ENCODE data around the gene SAFB. TPM values are rescaled to one million over a fixed set of nuclear protein-coding genes. Genes with fewer than 3 reads are reported as not detected.

The SAFB gene
- total RNA-seq, 1 experiment from 2014 or later, result 143 TPM

DNA sequence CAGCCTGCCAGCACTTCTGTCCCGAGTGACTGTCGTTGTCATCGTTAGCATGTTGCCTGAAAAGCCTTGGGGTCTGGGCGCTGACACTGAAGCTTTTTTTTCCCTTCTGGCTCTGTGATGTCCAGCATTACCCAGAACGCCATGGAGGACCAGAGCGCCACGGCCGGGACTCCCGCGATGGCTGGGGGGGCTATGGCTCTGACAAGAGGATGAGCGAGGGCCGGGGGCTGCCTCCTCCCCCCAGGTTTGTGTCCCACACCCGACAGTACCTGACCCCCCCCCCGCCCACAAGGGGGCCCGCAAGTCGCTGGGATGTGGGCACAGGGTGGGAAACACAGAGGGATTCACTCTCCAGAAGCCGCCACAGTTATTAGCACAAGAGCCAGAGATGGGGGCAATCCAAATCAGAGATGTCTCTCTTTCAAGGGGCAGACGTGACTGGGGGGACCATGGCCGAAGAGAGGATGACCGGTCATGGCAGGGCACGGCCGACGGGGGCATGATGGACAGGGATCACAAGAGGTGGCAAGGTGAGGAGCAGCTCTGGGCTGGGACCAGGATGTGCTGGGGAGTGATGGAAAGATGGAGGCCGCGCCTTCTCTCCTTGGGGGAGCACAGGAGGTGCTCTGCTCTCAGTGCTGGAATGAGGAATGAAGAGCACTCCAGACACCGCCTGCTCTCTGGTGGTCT is 44.2 kb downstream of the SAFB start:
- no peak for TF ChIP-seq RAD21 (IDR thresholded peaks at IDR 0.05; ENCODE audit: low read depth)
- no peak for TF ChIP-seq JUND (IDR thresholded peaks at IDR 0.05)
- TF ChIP-seq, protein P1, sequence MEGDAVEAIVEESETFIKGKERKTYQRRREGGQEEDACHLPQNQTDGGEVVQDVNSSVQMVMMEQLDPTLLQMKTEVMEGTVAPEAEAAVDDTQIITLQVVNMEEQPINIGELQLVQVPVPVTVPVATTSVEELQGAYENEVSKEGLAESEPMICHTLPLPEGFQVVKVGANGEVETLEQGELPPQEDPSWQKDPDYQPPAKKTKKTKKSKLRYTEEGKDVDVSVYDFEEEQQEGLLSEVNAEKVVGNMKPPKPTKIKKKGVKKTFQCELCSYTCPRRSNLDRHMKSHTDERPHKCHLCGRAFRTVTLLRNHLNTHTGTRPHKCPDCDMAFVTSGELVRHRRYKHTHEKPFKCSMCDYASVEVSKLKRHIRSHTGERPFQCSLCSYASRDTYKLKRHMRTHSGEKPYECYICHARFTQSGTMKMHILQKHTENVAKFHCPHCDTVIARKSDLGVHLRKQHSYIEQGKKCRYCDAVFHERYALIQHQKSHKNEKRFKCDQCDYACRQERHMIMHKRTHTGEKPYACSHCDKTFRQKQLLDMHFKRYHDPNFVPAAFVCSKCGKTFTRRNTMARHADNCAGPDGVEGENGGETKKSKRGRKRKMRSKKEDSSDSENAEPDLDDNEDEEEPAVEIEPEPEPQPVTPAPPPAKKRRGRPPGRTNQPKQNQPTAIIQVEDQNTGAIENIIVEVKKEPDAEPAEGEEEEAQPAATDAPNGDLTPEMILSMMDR (IDR thresholded peaks at IDR 0.05 in 2 of 3, conservative IDR thresholded peaks at IDR 0.05 in 1 of 3; ENCODE audit: borderline replicate concordance in 1 of 3, insufficient read depth in 1 of 3, low read depth in 2 of 3, low read length in 2 of 3), result no peak
- TF ChIP-seq, protein P2, sequence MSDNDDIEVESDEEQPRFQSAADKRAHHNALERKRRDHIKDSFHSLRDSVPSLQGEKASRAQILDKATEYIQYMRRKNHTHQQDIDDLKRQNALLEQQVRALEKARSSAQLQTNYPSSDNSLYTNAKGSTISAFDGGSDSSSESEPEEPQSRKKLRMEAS (IDR thresholded peaks at IDR 0.05), result no peak
- no peak for TF ChIP-seq CEBPB (IDR thresholded peaks at IDR 0.05; ENCODE audit: low read depth)
- TF ChIP-seq ELF1 (IDR thresholded peaks at IDR 0.05; ENCODE audit: borderline replicate concordance, low read depth), result no peak
- TF ChIP-seq ZNF274 (IDR thresholded peaks at IDR 0.05; ENCODE audit: low read depth, low read length), result no peak
- TF ChIP-seq, protein P3, sequence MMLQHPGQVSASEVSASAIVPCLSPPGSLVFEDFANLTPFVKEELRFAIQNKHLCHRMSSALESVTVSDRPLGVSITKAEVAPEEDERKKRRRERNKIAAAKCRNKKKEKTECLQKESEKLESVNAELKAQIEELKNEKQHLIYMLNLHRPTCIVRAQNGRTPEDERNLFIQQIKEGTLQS (IDR thresholded peaks at IDR 0.05), result no peak
- no peak for TF ChIP-seq CBX3 (IDR thresholded peaks at IDR 0.05; ENCODE audit: low read depth)
- no peak for TF ChIP-seq POLR2AphosphoS5 (IDR thresholded peaks at IDR 0.05; ENCODE audit: low read depth, low read length)
- TF ChIP-seq SIN3A (IDR thresholded peaks at IDR 0.05; ENCODE audit: low read depth), result no peak
- TF ChIP-seq EZH2phosphoT487 (IDR thresholded peaks at IDR 0.05; ENCODE audit: borderline replicate concordance), result no peak
- TF ChIP-seq ZFX (IDR thresholded peaks at IDR 0.05), result no peak
- TF ChIP-seq FOSL1 (IDR thresholded peaks at IDR 0.05; ENCODE audit: low read depth), result no peak
- TF ChIP-seq, protein P4, sequence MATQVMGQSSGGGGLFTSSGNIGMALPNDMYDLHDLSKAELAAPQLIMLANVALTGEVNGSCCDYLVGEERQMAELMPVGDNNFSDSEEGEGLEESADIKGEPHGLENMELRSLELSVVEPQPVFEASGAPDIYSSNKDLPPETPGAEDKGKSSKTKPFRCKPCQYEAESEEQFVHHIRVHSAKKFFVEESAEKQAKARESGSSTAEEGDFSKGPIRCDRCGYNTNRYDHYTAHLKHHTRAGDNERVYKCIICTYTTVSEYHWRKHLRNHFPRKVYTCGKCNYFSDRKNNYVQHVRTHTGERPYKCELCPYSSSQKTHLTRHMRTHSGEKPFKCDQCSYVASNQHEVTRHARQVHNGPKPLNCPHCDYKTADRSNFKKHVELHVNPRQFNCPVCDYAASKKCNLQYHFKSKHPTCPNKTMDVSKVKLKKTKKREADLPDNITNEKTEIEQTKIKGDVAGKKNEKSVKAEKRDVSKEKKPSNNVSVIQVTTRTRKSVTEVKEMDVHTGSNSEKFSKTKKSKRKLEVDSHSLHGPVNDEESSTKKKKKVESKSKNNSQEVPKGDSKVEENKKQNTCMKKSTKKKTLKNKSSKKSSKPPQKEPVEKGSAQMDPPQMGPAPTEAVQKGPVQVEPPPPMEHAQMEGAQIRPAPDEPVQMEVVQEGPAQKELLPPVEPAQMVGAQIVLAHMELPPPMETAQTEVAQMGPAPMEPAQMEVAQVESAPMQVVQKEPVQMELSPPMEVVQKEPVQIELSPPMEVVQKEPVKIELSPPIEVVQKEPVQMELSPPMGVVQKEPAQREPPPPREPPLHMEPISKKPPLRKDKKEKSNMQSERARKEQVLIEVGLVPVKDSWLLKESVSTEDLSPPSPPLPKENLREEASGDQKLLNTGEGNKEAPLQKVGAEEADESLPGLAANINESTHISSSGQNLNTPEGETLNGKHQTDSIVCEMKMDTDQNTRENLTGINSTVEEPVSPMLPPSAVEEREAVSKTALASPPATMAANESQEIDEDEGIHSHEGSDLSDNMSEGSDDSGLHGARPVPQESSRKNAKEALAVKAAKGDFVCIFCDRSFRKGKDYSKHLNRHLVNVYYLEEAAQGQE (IDR thresholded peaks at IDR 0.05; ENCODE audit: low read depth), result no peak
- Histone ChIP-seq H4K20me1 (ENCODE audit: insufficient read depth) (no peaks in the 10 kb centered on the region), H3K4me2 (ENCODE audit: low read length) (no peak overlapping the region), H2AFZ (ENCODE audit: low read depth, low read length, poor library complexity, severe bottlenecking) (no peak overlapping the region), H3K9ac (ENCODE audit: low read length) (no peak overlapping the region), H3K9me2 (ENCODE audit: insufficient read depth) (no peaks in the 10 kb centered on the region), H3K9me3 (ENCODE audit: control insufficient read depth in 1 of 2, insufficient read depth in 1 of 2, low read depth in 1 of 2, low read length in 2 of 2) (no peaks in the 10 kb centered on the region), H3K27ac (ENCODE audit: low read depth, low read length) (no peak overlapping the region), H3K4me1 (ENCODE audit: control insufficient read depth in 1 of 2, insufficient read depth in 2 of 2, low read length in 2 of 2) (no peaks in the 10 kb centered on the region; a peak in 2 of 4 replicates), H3K79me2 (ENCODE audit: insufficient read depth, low read length) (peaks cover 10% of the 10 kb centered on the region; the same call in 1 of the 2 replicates), H3K4me3 (replicated peaks in 1 of 2; ENCODE audit: low read depth in 1 of 2, low read length in 2 of 2) (no peak overlapping the region), H3K36me3 (ENCODE audit: control insufficient read depth in 1 of 2, insufficient read depth in 2 of 2, low read length in 2 of 2) (peaks cover 38 to 59% of the 10 kb centered on the region in 2 experiments; a peak in 3 of 4 replicates), H3K27me3 (ENCODE audit: insufficient read depth, low read length) (no peaks in the 10 kb centered on the region)
- ChIA-PET POLR2A (no interaction called here), RAD21 (ENCODE audit: low non-redundant PET in 1 of 2, low total read pairs in 2 of 2, uncharacterized antibody in 2 of 2, unreplicated experiment in 2 of 2) (no interaction called here), CTCF (no interaction called here)
- no peak for DNase-seq (ENCODE audit: low read depth, low spot score)
- no TSS peak for BruUV-seq (replicated peaks)
- intact Hi-C loops (cut with micrococcal nuclease), result no loop called here
- ATAC-seq, result no peak
